ENCODE measurements around the gene DZIP1. TPM values are rescaled to one million over a fixed set of nuclear protein-coding genes. Genes with fewer than 3 reads are reported as not detected.

DZIP1 gene
- total RNA-seq, 3 donors from 2014 or later (not counting 1 experiment from before 2014, with no cell fraction given): not detected

DNA sequence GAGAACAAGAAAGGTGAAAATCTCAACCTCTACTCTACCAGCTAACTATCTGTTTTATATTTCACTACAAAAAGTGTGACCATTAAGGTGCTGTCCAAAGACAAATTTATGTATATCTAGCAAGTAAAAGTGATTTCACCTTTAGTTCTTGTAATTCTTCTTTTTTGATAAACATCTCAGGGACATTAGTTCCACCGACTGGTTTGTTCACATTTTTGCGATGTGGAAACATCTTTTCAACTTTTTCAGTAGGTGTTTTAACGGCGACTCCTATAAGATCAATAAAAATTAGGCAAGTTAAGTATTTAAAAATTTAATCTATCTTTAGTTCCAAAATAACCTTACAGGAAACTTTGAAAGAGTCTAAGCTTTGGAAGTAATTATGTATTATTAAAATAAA lies 58.6 kb downstream of the DZIP1 start:
- no peaks in the 10 kb centered on the region for H3K4me1 Mint-ChIP-seq
- intact Hi-C loops (cut with micrococcal nuclease): no loop called here

DNA sequence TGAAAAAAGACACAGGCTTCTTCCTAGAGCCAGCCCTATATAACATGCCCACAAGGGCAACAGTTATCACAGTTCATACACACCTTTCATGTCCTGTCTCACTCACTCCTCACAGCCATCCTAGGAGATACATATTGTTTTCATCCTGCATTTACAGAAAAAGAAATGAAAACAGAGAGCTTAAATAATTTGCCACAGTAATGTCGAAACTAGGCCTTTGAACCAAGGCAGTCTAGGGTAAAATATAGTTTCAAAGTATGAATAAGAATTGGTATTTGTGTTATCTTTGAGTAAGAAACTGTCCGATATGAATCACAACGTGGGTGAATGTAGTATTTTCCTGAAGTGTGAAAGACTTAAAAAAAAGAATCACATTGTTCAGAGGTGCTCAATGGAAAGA lies 65.2 kb downstream of the DZIP1 start:
- DNase-seq: no peak
- intact Hi-C loops (cut with micrococcal nuclease): no loop called here
- WGBS (ENCODE audit: insufficient coverage): 73% methylated on average over 3 of the region's 3 CpGs
- Mint-ChIP-seq H3K4me3 (no peak overlapping the region), H3K4me1 (no peaks in the 10 kb centered on the region), H3K9me3 (no peaks in the 10 kb centered on the region), H3K36me3 (no peaks in the 10 kb centered on the region), H3K27ac (no peak overlapping the region), H3K27me3 (ENCODE audit: low read depth in 2 of 2) (no peaks in the 10 kb centered on the region)
- TF ChIP-seq, protein P1, sequence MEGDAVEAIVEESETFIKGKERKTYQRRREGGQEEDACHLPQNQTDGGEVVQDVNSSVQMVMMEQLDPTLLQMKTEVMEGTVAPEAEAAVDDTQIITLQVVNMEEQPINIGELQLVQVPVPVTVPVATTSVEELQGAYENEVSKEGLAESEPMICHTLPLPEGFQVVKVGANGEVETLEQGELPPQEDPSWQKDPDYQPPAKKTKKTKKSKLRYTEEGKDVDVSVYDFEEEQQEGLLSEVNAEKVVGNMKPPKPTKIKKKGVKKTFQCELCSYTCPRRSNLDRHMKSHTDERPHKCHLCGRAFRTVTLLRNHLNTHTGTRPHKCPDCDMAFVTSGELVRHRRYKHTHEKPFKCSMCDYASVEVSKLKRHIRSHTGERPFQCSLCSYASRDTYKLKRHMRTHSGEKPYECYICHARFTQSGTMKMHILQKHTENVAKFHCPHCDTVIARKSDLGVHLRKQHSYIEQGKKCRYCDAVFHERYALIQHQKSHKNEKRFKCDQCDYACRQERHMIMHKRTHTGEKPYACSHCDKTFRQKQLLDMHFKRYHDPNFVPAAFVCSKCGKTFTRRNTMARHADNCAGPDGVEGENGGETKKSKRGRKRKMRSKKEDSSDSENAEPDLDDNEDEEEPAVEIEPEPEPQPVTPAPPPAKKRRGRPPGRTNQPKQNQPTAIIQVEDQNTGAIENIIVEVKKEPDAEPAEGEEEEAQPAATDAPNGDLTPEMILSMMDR (IDR thresholded peaks at IDR 0.05): no peak
- H3K27ac ChIP-seq (ENCODE audit: low read length): no peak overlapping the region
- no peaks in the 10 kb centered on the region for H3K36me3 ChIP-seq (ENCODE audit: control insufficient read depth, insufficient read depth, low read length)
- no peak overlapping the region for H3K4me3 ChIP-seq (ENCODE audit: low read length)
- no peaks in the 10 kb centered on the region for H3K27me3 ChIP-seq (ENCODE audit: control insufficient read depth, insufficient read depth, low read length)
- H3K9me3 ChIP-seq (ENCODE audit: control insufficient read depth, insufficient read depth, low read length): no peaks in the 10 kb centered on the region
- ATAC-seq: no peak
- no peaks in the 10 kb centered on the region for H3K4me1 ChIP-seq (ENCODE audit: control insufficient read depth, insufficient read depth, low read length)

More for the DNA sequence above, 58.6 kb downstream of the DZIP1 start:
- H3K27me3 ChIP-seq (ENCODE audit: control insufficient read depth, insufficient read depth, low read length): no peaks in the 10 kb centered on the region
- H3K9me3 ChIP-seq (ENCODE audit: control insufficient read depth, insufficient read depth, low read length): no peaks in the 10 kb centered on the region
- H3K4me3 ChIP-seq (ENCODE audit: low read length): no peak overlapping the region
- H3K36me3 ChIP-seq (ENCODE audit: control insufficient read depth, insufficient read depth, low read length): no peaks in the 10 kb centered on the region
- no peak overlapping the region for H3K27ac Mint-ChIP-seq
- ATAC-seq: no peak
- 100% methylated on average over 2 of the region's 4 CpGs for WGBS (ENCODE audit: insufficient coverage)
- H3K4me1 ChIP-seq (ENCODE audit: control insufficient read depth, insufficient read depth, low read length): no peaks in the 10 kb centered on the region
- H3K4me3 Mint-ChIP-seq: no peak overlapping the region
- no peaks in the 10 kb centered on the region for H3K9me3 Mint-ChIP-seq
- H3K36me3 Mint-ChIP-seq: no peaks in the 10 kb centered on the region
- peaks cover 3 to 7% of the 10 kb centered on the region in 2 donors for H3K27me3 Mint-ChIP-seq (ENCODE audit: low read depth in 2 of 2)
- no peak for DNase-seq
- H3K27ac ChIP-seq (ENCODE audit: low read length): no peak overlapping the region
- TF ChIP-seq, protein P1 (IDR thresholded peaks at IDR 0.05): no peak

DNA sequence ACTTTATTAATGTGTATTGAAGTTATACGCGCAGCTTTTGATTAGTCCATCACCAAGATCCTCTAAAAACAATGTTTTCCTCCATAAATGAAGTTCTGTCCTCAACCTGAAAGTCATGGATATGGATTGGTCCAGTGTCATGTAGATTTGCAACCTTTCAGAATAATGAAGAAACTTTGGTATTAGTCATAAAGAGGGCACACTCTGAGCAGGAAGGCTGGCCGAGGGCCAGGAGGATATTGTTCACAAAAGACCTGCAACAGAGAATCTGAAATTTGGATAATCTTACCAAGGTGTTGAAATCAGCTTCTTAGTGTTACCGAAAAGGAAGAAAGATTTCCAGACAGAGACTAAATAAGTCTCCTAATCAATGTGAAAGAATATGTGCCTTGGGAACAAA lies 71.3 kb downstream of the DZIP1 start:
- Mint-ChIP-seq H3K27me3 (ENCODE audit: low read depth in 2 of 2) (peaks cover 0 to 6% of the 10 kb centered on the region in 2 donors), H3K4me1 (no peaks in the 10 kb centered on the region), H3K36me3 (no peaks in the 10 kb centered on the region), H3K27ac (no peak overlapping the region), H3K9me3 (no peaks in the 10 kb centered on the region), H3K4me3 (no peak overlapping the region)
- no peak for DNase-seq
- Histone ChIP-seq H3K36me3 (ENCODE audit: control insufficient read depth, insufficient read depth, low read length) (no peaks in the 10 kb centered on the region), H3K4me1 (ENCODE audit: control insufficient read depth, insufficient read depth, low read length) (no peaks in the 10 kb centered on the region), H3K27ac (ENCODE audit: low read length) (no peak overlapping the region), H3K27me3 (ENCODE audit: control insufficient read depth, insufficient read depth, low read length) (no peaks in the 10 kb centered on the region), H3K4me3 (ENCODE audit: low read length) (no peak overlapping the region), H3K9me3 (ENCODE audit: control insufficient read depth, insufficient read depth, low read length) (no peaks in the 10 kb centered on the region)
- ATAC-seq: no peak
- 89% methylated on average over 2 of the region's 4 CpGs for WGBS (ENCODE audit: insufficient coverage)
- TF ChIP-seq, protein P1 (IDR thresholded peaks at IDR 0.05): no peak
- intact Hi-C loops (cut with micrococcal nuclease): no loop called here

DNA sequence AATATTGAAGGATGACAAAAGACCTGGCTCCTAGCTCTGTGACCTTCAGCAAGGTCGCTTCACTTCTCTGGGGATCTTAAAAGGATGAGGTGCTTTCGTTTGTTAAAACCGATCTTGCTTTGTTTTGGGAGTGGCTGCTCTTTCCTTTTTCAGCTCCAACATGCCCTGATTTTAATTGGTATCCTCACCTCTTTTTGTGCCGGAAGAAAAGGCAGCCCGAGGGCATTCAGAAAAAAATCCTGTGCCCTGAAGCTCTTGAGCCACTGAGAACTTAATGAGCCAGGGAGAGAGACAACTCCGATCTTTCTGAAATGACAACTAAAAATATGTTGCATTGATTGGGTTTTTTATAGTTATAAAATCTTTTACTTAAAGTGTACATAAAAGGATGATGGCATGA lies 72.6 kb downstream of the DZIP1 start:
- intact Hi-C loops (cut with micrococcal nuclease): no loop called here
- TF ChIP-seq, protein P1 (IDR thresholded peaks at IDR 0.05): no peak
- Histone ChIP-seq H3K27ac (ENCODE audit: low read length) (no peak overlapping the region), H3K9me3 (ENCODE audit: control insufficient read depth, insufficient read depth, low read length) (no peaks in the 10 kb centered on the region), H3K4me1 (ENCODE audit: control insufficient read depth, insufficient read depth, low read length) (no peaks in the 10 kb centered on the region), H3K4me3 (ENCODE audit: low read length) (no peak overlapping the region), H3K27me3 (ENCODE audit: control insufficient read depth, insufficient read depth, low read length) (no peaks in the 10 kb centered on the region), H3K36me3 (ENCODE audit: control insufficient read depth, insufficient read depth, low read length) (no peaks in the 10 kb centered on the region)
- DNase-seq (no peak), ATAC-seq (no peak)
- Mint-ChIP-seq H3K27ac (no peak overlapping the region), H3K9me3 (no peaks in the 10 kb centered on the region), H3K4me3 (no peak overlapping the region), H3K27me3 (ENCODE audit: low read depth in 2 of 2) (peaks cover 2 to 6% of the 10 kb centered on the region in 2 donors), H3K4me1 (no peaks in the 10 kb centered on the region), H3K36me3 (no peaks in the 10 kb centered on the region)
- 89% methylated on average over 6 of the region's 6 CpGs for whole genome bisulfite sequencing (ENCODE audit: insufficient coverage)

Data from natural killer cell (primary cell).